M059J (cell line): Measurements from ENCODE around the gene TOM1. TPM values are rescaled to one million over a fixed set of nuclear protein-coding genes. Genes with fewer than 3 reads are reported as not detected.
A peak's percentile ranks its signal among the peaks of the same experiment; 100 is the strongest.

Source experiments
- DNase-seq: peaks from one replicate; pipeline ENCODE4 v3.0.0-alpha.2; 2012; ENCODE audit warnings: low read depth
- total RNA-seq: library from RNA; depleted of rRNA; stranded (reverse); fragments of >200 nt; shearing (Covaris generic); gene quantifications from 2 replicates; pipeline ENCODE4 v1.2.3, GENCODE V29; 2014; rRNA removed

TOM1 gene
- total RNA-seq, result 17.1 and 21.4 TPM in 2 replicates

DNA sequence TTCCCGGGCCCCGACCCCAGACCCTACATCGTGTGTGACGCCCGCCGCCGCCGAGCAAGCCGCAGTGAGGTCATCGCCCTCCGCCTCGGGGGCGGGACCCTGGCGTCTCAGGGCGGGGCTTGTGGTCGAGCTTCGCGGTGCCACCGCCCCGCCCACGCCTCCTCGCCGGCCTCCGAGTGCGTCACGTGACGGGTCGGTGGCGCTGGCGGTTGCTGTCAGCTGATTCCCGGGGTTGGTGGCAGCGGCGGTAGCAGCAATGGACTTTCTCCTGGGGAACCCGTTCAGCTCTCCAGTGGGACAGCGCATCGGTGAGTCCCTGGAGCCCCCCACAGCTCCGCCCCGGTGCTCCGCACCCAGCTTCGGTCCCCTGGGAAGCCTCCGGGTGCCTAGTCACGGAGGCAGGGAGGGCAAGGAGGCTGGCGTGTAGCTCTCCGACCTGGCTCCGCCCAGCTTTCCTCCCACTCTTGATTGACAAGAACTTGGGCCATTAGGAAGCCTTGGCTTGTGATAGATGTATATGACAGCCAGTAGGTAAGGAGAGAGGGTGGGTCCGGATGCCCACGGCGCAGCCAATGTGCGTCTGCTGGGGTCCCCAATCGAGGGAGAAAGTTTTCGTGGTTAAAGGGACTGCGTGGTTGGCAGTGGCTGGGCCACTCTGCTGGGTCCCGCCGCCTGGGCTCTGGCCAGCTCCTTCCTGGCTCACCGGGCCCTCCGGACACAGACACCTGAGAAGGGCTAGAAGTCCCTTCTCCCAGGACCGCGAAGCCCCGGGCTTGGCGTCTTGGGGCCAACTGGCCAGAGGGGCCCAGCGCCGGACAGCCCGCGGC is at the start of gene TOM1:
TSS of gene TOM1 (plus strand) at position 222 of the 827 bp plus-strand sequence. CDS start at position 257, 35 bp downstream.
- peak; percentile 92 for DNase-seq

DNA sequence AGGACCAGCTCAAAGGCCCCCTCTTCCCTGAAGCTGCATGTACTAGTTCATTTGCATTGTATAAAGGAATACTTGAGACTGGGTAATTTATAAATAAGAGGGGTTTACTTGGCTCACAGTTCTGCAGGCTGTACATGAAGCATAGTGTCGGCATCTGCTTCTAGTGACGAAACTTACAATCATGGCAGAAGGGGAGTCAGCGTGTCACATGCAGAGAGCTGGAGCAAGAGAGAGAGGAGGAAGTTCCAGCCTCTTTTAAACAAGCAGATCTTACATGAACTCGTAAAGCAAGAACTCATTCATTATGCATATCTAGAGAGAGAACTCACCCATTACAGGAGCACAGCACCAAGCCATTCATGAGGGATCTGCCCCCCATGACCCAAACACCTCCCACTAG is 49.5 kb upstream of the TOM1 start:
- DNase-seq, result no peak

DNA sequence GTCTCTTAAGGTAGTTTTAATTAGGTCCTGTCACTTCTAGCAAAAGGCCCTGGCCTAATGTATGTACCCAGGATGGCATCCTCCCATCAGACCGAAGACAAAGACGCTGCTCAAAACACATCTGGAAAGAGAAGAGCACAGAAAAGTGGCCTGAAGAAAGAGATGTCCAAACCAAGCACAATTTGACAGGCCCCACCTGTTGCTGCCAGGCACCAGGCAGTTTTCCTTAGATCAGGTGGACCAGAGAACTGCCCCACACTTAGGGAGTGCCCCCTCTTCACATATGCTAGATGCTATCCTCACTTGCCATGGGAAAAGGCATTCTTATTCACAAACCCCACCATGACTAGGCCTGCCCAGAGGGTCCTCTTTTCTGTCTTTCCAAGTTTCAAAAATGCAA is 45.7 kb upstream of the TOM1 start:
- DNase-seq, result no peak

DNA sequence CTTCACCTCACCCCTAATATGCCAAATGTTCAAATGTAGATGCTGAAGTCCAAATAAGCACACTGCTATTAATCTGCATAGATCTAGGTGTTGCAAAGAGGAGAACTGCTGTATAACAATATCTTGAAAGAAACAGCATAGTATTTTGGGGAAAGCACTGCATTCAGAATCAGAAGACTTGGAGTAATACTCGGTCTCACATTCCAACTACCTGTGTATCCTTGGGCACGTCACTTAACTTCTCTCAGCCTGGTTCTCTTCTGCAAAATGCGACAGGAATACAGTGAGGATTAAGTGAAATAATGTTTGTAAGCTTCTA is 42.7 kb upstream of the TOM1 start:
- no peak for DNase-seq

DNA sequence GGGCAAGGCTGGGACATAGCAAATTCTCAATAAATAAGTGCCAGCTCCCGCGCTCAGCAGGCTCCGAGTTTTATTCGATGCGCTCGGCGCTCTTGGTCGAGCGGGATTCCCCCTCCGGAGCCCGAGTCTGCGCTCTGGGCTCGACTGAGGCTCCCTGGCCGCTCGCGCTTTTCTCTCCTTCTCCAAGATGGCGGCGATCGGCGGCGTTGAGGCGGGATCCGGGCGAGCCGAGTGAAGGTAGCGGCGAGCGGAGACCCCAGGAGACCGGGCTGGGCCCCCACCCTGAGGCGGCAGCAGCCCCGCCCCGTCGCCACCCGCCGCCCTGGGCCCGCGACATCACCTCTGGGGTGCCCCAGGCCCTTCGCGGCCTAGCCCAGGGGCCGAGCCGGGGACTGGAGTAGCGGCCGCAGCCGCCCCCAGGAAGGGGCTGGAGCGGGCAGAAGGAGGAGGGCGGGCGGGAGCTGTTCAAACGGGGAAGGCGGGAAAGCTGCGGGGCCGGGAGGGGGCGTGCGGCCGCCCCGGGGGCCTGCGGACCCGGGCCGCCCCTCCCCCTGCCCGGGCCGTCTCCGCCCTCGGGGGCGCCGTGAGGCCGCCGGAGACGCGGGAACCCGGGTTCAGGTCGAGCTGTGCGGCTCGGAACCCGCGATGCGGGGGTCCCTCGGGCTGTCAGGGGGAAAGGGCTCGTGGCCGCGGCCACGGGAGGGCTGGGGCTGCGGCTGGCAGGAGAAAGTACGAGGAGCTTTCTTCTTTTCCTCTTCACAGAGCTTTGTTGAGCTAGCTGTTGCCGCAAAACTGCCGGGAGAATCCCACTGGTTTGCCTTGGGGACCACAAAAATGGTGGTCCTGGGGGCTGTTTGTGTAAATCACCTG is 42.1 kb upstream of the TOM1 start, which contains the start of gene HMGXB4:
TSS of gene HMGXB4 (plus strand) at position 173 of the 870 bp plus-strand sequence. CDS start 4,898 bp downstream, outside the sequence.
- DNase-seq, result peak; percentile 80

DNA sequence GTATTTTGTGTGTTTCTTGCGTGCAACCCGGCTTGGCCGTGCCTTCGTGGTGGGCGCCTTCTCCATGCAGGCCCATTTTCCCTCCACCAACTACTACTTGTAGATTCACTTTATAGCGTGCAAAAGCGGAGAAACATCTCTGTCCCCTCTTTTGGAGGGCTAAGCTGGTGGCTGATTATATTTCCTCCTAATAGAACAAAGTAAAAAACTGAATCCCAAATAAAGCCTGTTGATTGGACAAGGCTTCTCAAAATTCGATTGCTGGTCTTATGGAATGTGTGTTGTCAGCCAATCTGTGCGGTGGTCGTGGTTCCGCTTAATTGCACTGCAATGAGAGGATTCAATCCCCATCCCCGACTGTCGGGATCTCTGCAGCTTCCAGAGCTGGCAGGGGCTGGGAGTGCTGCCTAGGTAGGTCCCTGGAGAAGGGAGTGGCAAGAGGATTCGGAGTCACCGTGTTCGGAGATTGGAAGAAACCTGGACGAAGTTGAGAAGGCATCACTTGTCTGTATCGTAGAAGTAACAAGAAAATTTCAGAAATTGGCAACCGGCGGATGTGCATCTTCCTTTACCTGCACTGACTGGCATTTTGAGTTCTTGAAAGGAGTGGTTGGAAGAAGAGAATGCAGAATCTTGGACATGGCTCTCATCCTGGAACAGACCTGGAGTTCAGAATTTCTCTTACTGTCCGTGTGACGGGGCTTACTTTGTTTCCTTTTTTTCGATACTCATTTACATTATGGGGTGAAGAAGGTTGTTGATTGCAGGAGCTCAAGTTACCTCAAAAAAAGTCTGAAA is 41.3 kb upstream of the TOM1 start:
- DNase-seq, result peak; percentile 15

DNA sequence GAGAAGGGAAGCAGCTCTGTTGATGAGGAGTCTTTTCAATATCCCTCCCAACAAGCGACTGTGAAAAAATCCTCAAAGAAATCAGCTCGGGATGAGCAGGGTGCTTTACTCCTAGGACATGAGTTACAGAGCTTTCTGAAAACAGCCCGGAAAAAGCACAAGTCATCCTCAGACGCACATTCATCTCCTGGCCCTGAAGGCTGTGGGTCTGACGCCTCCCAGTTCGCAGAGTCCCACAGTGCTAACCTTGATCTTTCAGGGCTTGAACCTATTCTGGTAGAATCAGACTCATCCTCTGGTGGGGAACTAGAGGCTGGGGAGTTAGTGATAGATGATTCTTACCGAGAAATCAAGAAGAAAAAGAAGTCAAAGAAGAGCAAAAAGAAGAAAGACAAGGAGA is 34.7 kb upstream of the TOM1 start:
- DNase-seq, result no peak

DNA sequence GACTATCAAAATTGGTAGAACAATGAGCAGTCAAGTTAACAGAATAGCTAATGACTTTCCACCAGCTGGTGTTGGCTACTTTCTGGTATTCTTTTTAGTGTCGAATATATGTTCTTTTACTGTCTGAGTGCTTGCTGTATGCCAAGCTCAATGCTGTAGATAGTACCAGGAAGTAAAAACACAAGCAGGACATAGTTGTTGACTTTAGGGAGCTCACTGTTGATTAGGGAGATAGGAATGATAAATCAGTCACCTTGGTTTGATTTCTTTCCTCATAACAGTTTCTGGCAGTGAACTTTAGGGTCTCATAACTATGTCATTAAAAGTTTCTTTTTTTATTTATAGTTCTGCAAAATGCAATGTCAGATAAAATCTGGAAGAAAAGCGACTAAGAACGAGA is 33.4 kb upstream of the TOM1 start:
- DNase-seq, result no peak

DNA sequence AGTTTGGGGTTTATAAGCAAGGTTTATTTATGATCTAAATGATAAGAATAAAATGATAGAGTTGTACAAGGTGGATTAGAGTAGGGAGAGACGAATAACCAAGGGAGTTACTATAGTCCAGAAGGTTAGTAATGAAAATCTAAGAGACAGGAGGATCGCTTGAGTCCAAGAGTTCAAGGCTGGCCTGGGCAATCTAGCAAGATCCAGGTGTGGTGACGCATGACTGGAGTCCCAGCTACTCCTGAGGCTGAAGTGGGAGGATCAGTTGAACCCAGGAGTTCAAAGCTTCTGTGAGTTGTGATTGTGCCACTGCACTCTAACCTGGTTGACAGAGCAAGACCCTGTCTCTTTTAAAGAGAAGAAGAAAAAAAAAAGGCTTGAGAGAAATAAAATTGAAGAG is 30.1 kb upstream of the TOM1 start:
- DNase-seq, result no peak

DNA sequence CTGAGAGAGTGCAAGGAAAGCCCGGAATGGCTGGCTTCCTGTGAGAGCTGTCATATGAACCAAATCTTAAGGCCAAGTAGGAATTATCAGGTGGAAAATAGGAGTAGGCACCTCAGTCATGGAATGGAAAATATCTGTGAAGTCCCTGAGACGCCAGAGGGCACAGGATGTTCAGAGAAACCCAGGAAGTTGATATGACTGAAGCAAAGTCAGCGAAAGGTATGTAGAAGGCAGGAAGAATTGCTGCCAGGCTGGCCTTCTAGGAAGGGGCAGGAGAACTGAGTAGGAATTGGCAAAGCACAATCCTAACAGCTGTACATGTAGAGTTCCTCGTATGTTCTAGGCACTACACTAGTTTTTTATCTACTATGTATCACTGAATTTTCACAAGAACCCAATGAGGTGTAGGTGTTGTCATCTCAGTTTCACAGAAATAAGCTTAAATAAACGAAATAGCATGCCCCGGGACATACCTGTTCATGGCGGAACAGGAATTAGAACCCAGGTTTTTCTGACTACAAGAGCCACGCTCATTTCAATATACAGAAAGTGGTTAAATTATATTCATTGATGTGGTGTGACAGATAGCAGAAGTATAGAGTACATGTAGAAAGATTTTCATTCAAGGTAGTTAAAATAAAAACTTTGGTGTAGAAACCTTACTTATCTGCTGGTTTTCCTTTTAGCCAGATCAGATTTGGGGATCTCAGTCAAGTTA is 25.4 kb upstream of the TOM1 start:
- peak; percentile 11 for DNase-seq

DNA sequence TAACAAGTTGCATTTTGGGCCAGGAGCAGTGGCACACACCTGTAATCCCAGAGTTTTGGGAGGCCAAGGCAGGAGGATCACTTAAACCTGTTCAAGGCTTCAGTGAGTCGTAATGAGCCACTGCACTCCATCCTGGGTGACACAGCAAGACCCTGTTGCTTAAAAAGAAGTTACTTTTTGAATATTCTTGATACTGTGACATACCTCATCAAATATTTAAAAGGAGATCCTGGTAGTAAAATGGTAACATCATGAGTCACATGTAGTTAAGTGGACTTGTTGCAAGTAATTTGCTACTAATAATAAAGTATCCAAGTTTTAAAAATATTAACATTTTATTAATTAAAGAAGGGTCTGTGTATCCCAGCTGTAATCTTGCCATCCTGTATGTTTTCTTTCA is 24.1 kb upstream of the TOM1 start:
- peak; percentile 44 for DNase-seq

DNA sequence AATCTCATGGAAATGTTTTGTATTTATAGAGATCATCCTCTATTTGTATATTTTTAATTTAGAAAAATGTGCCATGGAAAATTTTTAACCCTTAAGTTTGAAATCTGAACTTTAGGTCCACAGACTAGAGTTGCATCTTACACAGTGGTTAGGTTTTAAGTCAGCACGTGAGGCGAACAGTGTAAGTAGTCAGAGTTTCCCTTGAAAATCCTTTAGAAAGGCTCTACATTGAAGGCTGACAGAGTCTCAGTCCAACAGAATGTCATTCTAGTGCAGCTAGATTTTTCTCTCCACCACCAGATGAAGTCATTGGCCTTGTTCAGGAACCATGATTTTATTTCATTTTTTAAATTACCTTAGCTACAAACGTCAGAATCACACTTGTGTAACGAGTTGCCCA is 23.7 kb upstream of the TOM1 start:
- no peak for DNase-seq

DNA sequence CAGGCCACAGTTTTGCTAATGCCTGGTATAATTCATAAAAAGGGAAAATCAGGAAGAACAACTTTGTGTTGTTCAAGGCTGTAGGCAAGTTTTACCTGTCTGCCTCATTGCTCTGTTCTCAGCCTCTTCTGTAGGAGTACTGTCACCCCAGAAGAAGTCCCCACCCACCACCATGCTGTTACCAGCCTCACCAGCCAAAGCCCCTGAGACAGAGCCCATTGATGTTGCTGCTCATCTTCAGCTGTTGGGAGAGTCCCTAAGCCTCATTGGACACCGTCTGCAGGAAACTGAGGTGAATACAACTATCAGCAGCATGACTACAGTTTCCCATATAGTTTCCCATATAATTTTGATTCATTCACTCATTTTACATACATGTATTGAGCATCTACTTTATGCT is 11.6 kb upstream of the TOM1 start:
- no peak for DNase-seq

DNA sequence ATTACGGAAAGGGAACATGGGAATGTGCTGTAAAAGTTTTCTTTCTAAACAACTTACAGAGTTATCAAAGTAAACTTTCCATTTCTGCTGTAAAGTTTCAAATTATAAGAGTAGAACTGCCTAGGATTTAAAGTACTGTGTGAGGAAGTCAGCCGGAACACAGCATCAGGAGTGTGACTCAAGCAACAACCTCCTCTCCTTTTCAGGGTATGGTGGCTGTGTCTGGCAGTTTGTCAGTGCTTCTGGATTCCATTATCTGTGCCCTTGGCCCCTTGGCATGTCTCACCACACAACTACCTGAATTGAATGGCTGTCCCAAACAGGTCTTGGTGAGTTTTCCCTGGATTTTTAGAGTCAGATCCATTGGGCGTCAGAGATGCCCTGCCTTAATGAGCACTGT is 6.9 kb upstream of the TOM1 start:
- no peak for DNase-seq

DNA sequence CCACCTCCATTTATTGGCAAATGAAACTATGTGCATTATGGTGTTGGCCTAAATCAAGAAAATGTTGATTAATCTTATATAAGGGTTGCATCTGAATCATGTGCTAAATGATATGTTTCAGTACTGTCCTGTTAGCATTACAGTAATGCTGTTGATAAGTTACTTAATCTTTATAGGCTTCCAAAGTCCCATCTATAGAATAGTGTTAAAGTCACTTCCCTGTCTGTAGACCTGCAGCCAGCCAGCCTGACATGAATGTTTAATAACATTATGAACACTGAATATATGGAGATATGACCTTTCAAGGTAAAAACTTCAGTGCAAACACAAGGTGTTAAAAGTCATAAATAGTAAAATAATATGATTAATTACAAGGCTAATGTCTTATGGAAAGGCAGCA is 3.6 kb upstream of the TOM1 start:
- DNase-seq, result no peak

DNA sequence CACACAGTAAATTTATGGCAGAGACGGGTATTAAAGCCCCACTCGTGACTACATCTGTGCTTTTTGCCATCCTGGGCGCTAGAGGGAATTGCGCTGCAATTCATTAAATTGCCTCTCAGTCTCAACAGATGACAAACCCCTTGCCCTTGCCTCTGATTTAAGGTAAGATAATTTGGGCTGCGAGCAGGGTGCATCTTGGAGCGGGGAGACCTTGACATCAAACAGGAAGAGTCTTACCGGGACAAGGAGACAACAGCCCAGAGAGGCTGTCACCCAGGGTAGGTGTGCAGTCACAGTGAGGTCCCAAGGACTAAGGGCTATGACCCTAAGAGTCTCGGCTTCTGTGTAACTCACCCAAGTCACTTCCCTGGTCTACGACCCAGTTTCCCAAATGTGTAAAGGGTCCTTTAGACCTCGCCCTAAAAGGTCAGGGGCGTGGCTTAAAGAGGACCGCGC is 449 bp upstream of the TOM1 start:
- DNase-seq, result peak; percentile 36

DNA sequence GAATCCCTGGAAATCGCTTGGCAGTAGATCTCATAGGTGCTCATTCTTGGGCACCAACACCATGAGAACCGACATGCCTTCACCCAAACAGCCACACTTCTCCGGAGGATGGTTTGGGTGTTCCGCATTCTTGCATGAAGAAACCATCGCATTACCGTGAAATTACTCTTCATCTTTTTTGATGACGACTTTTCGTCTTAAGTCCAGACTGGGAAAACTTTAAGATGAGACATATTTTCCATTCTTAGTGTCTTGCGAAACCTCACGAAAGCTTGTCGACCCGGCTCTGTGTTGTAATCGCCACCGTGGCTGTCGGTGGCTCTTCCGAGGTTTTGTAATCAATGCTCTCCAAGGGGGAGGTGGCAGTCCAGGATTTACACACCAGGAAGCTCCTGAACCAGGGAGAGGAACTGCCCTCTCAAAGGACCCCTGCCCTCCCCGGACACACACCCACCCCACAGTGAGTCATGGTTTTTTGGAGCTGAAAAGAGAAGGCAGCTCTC is 1.7 kb downstream of the TOM1 start:
- peak; percentile 25 for DNase-seq

DNA sequence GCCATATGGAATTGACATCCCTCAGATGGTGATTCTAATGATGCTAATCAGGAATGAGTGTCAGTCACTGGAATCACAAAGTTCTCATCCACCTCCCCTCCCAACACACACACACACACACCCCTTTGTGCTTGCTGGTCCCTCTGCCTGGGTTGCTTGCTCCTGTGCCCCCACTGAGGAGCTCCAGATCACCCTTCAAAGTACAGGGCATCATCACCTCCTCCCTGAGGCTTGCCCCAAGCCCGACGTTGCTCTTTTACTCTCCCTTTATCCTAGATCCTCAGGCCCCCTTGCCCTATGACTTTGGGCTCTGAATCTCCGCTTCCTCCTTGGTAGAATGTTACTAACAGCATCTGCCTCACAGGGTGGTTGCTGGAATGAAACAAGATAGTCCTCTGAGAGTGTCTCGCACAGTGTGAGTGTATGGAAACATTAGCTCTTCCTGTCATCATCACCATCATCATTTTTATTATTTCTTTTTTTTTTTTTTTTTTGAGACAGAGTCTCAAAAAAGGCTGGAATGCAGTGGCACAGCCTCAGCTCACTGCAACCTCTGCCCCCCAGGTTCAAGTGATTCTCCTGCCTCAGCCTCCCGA is 3.4 kb downstream of the TOM1 start:
- no peak for DNase-seq

DNA sequence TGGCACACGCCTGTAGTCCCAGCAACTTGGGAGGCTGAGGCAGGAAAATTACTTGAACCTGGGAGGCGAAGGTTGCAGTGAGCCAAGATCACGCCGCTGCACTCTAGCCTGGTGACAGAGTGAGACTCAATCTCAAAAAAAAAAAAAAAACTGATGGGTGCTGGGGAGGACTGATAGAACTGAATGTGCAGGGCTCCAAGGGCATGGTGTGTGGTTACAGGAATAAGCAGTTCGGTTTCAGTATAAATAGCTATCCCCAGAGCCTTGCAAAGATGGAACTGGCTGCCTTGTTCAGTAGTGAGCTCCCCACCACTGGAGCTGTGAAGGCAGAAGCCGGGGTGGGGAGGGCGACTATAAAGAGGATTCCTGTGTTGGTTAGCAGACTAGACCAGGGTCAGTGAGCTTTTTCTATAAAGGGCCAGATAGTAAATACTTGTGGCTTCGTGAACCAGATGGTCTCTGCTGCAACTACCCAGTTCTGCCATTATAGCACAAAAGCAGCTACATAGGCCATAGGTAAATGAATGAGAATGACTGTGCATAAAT is 5.9 kb downstream of the TOM1 start:
- no peak for DNase-seq

DNA sequence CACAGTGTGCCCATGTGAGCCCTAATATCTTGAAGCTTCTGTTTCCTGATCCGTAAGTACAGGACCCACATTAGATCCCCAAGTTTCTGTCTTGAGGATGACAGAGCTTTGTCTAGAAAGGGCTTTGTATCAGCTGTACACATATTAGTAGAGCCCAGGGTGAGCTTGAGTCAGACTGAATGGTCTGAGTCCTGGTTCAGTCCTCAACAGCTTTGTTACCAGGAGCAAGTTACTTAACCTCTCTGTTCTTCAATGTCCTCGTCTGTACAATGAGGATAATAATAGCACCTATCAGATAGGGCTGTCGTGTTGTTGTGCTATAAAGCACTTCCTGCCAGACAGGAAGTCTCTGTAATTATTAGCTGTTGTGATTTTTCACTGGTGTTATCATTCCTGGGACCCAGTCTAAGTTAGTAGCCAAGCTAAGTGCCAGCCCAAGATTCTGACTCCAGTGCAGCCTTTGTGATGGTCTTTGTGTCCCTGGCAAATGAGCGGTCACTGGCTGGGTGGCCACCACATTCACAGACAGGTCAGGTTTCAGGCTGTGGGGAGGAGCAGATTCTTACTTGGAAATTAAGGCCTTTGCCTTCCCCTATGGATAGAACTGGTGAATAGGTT is 6.8 kb downstream of the TOM1 start:
- no peak for DNase-seq
